Right lobe of liver (tissue), 4 donors: ENCODE measurements around the gene EDARADD.

ENCODE experiments used
- CTCF ChIP-seq, 4 donors: fragments of 200-600 bp in 3 of 4; fragments of 450-650 bp in 1 of 4; IDR thresholded peaks; one replicate each; pipeline versions ENCODE4 v1.5.1 to v1.8.0; 2016 to 2022; ENCODE audit warnings: antibody characterized with exemption in 4 of 4, mild to moderate bottlenecking in 2 of 4
- POLR2A ChIP-seq: fragments of 450-650 bp; IDR thresholded peaks from one replicate; pipeline ENCODE4 v1.6.1; 2017; ENCODE audit warnings: antibody characterized with exemption, mild to moderate bottlenecking
- donor health status: DM: no; HTN: no; CAD: no.
- donor health status: DM: no; HTN: no; CAD: no.
- donor health status: DM: no; HTN: yes; CAD: no.

GRCh38 chr1:236345728-236346127 is 48.4 kb upstream of the EDARADD start:
- peak; percentile 11 to 40 (median 36) for TF ChIP-seq CTCF (IDR thresholded peaks at IDR 0.05)
- TF ChIP-seq POLR2A = no peak
